Right kidney (tissue), 1 donor: Measurements from ENCODE around the gene GON4L.
"Not testable (repeated sequence)": the region's sequence is repeated elsewhere in the genome, so short reads cannot be mapped to it uniquely, and the experiment has no call there.

Experiments used
- DNase-seq: peaks from one replicate; pipeline ENCODE4 v3.0.0-alpha.2; 2016

Gene GON4L

DNA sequence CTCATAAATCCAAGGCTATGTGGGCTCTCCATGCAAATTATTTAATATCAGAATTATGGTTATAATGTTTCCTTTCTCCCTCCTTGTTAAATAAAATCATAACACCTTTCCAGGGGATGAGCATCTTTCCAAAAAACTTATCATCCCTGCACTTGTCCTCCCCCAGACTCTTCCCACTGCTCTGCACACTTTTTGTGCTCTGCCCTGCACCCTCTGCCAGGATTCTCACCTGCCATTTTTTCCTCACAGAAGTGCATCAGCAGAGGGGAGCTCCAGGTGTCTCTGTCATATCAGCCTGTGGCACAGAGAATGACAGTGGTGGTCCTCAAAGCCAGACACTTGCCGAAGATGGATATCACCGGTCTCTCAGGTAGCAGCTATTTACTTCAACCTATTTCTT, 23.2 kb upstream of the GON4L start:
- no peak for DNase-seq

DNA sequence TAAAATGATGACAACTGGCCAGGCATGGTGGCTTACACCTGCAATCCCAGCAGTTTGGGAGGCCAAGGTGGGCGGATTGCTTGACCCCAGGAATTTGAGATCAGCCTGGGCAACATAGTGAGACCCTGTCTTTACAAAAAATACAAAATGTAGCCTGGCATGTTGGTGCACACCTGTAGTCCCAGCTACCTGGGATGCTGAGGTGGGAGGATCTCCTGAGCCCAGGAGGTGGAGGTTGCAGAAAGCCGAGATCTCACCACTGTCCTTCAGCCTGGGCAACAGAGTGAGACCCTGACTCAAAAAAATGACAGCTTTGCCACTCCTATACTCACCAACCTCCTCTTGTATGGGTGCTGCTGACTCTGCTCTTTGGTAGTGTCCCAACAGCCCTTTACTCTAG, 20.9 kb upstream of the GON4L start:
- no peak for DNase-seq

DNA sequence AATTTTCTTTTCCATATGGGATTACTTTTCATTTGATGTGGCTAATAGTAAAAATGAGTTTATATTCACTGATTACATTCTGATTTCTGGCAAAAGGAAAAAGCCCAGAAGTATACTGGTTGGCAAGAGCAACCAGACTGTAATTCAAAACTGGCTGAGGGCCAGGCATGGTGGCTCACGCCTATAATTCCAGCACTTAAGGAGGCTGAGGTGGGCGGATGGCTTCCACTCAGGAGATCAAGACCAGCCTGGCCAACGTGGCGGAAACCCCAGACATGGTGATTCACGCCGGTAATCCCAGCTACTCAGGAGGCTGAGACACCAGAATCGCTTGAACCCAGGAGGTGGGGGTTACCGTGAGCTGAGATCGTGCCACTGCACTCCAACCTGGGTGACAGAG, 16.8 kb upstream of the GON4L start:
- no peak for DNase-seq

DNA sequence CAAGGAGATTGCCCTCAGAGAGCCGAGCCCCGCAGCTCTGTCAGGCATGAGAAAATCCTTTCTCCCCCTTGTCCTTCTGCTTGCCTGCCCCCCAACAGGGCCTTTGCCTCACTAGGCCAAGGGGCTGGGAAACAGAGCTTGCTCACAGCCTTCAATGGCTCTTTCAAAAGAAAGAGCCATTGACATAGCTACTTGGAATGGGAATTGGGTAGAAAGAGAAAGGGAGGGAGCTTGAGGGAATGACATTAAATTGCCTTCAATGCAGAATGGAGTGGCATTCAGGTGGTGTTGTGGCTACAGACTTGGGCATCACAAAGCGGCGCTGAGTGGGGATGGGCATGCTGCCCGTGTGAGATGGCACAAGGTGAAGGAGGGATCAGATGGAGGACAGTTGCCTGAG, 15.5 kb upstream of the GON4L start:
- DNase-seq: no peak

DNA sequence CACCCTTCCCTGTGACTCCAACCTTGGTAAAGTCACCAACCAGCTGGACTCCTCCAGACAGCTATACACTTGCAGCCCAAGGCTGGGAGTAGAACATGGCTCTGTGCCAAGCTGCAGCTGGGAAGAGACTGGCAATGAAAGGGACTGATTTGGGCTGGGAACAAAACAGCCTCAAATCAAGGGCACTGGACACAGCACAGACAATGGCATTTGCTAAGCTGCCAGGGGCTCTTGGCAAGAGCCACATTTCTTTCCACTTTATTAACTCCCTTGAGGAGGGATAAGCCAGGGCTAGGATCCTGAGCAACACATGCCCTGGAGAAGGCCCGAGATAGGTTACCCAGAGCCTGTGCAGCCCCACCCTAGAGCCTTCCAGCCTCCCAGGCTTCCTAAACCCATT, 14.4 kb upstream of the GON4L start:
- no peak for DNase-seq

DNA sequence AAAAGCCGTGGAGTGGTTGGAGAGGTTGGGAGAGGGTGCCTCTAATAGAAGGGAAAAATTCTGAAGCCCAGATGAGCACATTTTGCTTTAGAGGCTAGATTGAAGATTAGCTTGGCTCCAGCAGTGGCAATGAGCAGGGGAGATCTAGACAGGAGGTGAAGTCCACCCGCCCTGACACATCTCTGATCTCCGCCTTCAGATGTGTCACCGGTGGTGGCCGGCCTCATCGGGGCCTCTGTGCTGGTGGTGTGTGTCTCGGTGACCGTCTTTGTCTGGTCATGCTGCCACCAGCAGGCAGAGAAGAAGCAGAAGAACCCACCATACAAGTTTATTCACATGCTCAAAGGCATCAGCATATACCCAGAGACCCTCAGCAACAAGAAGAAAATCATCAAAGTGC, 10.8 kb upstream of the GON4L start:
- DNase-seq: no peak

DNA sequence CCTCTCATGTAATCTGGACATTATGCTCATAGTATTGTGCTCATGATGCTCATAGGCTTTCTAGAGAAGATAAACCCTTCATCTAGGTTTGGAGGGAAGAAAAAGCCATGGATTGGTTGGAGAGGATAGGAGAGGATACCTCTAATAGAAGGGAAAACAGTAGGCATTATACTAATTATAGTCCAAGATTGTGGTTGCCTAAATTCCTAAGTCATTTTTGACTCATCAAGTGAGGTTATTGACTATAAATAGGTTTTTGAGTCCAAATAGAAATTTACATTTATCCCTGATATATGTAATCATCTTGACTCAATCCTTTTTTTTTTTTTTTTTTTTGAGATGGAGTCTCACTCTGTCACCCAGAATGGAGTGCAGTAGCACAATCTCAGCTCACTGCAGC, 7.4 kb upstream of the GON4L start:
- no peak for DNase-seq

DNA sequence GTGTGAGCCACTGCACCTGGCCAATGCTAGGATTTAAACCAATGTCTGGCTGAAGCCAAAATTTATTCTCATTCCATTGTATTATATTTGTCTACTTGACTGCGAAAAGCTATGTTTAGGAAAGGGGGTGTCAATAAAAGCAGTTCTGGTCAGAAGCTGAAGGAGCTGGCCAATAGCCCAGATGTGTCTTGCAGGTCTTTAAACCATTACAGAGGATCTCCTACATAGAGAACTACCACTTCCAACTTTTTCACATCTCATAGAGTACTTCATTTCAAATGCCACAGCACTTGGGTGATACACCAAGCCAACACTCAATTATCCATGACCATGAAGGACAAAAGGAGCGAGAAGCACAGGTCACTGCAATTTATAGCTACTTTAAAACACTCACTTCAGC, 4.9 kb upstream of the GON4L start:
- DNase-seq: no peak

DNA sequence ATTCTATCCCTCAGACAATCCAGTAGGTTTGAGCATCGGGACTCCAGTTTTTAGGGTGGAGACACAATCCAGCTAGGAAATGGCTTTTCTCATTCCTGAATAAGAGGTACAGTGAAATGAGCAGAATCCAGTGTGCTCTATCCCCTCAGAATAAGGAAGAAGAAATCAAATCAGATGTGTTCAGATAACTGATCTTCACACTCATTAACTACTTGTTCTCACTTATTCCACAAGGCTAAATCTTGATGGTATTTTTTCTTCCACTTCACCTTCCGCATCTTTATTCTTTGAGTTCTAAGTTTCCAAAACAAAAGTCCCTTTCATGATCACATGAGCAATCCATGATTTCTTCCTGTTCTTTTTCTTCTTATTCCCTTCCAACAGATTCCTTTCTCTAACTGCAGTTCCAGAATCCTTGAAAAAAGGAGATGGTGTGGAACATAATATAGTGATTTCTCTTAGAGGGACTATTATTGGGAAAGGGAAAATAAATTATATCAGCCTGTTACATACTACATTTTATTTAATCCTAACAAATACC, 4.0 kb upstream of the GON4L start:
- no peak for DNase-seq

DNA sequence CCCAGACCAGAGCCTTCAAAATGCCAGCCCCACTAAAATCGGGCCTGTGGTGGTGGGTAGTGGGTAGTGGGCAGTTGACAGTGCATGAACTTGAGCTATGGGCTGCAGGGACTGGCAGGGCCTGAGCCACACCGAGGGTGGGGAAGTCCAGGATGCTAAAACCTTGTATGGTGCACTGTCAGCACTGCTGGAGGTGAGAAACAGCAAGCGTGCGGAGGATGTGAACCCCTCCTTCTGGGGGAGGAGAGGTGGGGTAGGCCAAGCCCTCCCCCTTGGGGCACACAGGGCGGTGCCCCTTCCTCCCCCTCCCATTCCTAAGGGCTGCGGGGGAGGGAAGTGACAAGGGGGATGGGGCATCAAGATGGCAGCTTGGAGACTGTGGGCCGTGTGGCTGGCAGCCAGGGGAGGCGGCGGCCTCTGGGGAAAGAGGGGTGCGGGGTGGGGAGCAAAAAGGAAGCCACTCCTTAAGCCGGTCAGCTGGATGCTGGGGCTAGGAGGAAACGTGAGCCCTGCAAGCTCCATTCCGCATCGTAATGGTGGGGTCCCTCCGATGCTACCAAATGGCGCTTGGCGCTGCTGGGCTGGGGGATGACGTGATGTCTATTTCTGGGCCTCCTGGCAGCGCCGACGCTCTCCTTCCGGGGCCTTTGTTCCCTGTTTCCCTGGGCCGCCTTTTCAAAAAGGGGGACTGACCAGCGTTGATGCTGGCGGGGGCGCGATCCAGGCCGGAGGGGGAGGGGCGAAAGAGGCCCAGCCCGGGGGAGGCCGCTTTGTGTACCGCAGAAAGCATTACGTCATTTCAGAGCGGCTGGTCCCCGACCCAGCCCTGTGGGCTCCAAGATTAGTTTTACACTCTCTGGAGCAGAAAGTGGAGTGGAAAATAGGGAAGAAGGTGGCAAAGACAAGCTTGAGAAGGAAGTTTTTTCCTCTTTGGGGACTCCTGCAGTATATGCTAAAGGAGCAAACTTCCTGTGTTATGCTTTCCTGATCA, 3.2 kb upstream of the GON4L start:
- DNase-seq: peak; percentile 80

DNA sequence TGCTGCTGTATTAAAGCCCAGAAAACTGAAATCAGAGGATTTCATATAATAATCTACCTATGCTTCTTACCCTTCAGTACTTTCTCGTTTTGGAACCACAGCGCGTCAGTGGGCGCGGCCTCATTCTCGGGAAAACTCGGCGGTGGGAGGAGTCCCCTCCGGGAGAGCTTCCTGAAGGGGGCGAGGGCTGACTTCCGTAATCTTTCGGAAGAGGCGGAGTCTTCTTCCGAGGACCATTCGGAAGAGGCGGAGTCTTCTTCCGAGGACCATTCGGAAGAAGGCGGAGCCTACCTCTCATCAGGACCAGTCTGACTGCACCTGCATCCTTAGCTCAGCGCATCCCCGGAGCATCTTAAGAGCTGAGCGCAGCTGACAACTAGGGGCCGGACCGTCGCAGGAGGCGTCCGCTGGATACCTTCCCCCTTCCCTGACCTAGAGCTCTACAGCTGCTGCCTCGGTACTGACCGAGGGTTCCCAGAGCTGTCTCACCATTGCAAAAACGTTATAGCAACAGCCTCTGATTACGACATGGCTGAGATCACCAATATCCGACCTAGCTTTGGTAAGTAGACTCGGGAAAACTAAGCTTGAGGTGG, 2.3 kb upstream of the GON4L start, which contains the start of gene SYT11:
TSS of gene SYT11 (plus strand) at position 334 of the 596 bp plus-strand sequence. CDS start at position 529, 195 bp downstream.
- peak; percentile 86 for DNase-seq

DNA sequence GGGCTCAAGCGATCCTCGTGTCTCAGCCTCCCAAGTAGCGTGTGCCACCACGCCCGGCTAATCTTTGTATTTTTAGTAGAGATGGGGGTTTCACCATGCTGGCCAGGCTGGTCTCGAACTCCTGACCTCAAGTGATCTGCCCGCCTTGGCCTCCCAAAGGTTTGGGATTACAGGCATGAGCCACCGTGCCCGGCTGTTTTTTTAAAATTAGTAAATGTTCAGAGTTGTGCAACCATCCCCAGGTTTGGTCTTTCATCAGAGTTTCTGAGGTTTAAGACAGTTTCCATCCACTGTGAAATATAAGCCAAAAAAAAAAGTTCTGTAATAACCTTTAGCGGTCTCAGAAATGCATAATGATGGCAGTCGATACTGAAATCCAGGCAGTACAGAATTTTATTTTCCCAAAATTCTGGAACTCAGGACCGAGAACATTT, 1.8 kb upstream of the GON4L start:
- DNase-seq: no peak

DNA sequence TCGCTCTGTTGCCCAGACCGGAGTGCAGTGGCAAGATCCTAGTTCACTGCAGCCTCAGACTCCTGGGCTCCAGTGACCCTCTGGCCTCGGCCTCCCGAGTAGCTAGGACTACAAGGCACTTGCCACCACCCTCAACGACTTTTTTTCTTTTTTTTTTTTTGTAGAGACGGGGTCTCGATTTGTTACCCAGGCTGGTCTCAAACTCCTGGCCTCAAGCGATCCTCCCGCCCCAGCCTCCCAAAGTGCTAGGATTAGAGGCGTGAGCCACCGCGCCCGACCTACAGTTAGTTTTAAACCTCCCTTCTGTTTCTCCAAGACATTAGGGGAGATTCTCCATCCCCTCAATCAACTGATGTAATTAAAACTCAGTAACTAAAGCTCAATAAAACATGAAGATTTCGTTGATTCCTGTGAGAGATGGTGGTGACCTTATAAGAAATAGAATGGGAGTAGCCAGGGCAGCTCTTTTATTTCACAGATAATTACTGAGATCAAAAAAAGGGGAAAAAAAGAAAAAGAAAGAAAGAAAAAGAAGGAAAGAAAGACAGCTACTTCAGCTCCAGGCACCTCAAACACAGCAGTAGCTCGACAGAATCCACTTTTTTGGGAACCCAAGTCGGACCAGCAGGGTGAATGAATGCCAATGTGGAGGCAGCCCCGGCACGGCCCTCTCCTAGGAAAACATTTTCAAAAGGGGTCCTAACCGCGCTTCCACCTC, 598 bp downstream of the GON4L start:
- no peak for DNase-seq

DNA sequence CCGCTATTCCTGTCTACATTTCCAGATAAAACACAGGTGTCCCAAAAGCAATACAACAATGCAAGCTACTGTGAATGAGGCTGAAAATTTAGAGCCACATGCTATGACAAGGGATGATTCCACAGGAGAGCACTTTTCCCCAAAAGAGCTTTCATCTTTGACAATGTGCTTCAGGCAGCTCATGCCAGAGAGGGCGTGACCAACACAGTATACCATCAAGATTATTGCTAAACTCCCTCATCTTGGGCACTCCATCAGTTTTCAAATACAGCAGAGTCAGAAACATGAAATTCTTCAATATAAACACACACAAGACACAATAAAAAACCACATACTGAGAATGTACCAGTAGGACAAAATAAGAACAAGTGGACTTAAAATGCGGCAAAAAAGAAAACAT, 6.7 kb downstream of the GON4L start:
- DNase-seq: no peak

DNA sequence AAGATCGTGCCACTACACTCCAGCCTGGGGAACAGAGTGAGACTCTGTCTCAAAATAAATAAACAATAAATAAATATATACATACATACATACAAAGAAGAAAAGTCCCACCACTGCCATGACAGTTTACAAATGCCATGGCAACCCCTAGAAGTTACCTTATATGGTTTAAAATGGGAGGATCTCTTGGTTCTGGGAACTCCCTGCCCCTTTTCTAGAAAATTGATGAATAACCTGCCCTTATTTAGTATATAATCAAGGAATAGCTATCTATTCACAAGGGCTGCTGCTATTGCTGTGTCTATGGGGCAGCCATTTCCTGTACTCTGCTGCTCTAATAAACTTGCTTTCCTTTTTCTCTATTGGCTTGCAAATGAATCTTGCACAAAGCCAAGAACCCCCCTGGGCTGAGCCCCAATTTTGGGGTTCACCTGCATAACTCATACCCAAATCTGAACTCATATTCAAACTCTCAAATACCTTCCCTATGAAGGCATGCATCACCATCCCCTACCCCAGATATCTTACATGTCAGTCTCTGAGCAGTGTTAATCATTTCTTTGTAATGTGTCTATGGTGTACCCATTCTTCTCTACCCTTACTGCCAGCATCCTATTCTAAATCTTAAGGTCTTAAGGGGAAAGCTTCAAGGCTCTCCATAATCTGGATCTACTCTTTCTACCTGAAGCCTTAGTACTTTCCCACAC, 9.0 kb downstream of the GON4L start:
- DNase-seq: no peak

DNA sequence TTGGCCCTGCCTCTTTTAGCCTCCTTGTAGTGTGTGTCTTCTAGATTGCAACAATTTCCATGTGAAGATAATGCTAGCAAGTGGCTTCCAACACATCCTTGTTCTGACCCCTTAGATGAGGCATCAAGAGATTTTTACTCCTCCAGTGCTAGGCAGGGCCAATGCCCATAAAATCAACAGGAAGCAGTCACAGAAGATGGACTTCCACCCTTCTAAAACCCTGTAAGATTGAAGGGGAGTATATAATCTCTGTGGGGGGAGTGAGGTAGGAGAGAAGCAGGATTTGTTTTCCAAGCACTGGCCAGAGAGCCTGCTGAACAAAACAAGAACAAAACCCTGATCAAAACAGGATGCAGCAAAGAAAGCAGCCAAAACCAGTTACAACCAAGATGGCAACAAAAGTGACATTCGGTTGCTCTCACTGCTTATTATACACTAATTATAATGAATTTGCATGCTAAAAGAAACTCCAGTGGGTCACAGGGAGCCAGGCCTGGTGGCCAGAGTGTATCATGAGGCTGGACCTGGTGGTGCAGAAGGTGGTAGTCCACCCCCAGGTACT, 12.1 kb downstream of the GON4L start:
- DNase-seq: no peak

DNA sequence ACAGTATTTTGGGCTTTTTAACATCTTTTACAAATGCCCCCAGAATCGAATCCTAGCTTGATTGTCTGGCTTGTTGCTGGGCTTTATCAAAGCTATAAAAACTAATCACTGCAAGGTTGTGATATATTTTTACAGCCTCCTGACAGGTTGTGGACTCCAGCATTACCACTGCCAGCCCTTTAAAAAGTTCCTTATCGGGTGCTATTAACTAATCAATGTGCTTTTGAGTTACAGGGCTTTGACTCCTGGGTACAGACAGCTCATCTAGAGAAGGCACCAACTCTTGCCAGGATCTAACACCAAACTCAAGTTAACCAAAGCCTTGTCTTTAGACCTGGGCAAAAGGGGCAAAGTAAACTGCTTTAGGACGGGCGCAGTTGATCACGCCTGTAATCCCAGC, 16.6 kb downstream of the GON4L start:
- DNase-seq: no peak

DNA sequence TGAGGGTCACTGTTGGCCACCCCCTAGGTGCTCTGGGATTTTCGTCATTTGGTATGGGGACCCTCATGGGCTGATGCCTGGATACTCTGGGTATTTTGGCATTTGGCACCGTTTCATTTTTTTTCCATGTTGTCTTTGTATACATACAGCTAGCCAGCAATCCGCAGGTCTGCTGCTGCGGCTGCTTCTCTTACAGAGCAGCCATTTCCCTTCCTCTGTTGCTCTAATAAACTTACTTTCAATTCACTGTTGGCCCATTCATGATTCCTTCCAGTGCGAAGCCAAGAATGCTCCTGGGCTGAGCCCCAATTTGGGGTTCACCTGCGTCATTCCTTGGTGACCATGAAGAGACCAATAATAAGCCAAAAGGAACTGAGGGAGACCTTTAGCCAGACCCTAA, 21.5 kb downstream of the GON4L start:
- DNase-seq: no peak

DNA sequence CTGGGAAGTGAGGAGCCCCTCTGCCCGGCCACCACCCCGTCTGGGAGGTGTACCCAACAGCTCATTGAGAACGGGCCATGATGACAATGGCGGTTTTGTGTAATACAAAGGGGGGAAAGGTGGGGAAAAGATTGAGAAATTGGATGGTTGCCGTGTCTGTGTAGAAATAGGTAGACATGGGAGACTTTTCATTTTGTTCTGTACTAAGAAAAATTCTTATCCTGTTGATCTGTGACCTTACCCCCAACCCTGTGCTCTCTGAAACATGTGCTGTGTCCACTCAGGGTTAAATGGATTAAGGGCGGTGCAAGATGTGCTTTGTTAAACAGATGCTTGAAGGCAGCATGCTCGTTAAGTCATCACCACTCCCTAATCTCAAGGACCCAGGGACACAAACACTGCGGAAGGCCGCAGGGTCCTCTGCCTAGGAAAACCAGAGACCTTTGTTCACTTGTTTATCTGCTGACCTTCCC, 22.1 kb downstream of the GON4L start:
- DNase-seq: not testable (repeated sequence)

DNA sequence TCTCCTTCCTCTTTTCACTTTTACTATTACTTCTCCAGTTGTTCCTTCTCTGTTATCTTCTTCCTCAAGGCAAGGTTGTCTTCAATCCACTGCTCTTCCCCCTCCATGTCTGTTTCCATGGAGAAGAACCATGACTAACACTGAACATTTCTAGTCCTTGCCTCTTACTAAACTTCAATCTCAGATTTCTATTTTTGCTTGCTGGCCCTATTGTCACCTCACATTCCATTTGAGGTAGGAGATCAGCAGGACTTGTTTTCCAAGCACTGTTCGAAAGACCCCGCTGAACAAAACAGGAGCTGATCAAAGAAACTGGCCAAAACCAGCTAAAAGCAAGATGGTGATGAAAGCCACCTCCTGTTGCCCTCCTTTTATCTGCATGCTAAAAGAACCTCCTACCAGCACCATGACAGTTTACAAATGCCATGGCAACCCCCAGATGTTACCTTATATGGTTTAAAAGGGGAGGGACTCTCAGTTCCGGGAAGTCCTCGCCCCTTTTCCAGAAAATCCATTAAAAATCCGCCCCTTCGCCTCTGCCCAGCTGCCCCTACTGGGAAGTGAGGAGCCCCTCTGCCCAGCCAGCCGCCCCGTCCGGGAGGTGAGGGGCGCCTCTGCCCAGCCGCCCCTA, 22.6 kb downstream of the GON4L start:
- DNase-seq: no peak

DNA sequence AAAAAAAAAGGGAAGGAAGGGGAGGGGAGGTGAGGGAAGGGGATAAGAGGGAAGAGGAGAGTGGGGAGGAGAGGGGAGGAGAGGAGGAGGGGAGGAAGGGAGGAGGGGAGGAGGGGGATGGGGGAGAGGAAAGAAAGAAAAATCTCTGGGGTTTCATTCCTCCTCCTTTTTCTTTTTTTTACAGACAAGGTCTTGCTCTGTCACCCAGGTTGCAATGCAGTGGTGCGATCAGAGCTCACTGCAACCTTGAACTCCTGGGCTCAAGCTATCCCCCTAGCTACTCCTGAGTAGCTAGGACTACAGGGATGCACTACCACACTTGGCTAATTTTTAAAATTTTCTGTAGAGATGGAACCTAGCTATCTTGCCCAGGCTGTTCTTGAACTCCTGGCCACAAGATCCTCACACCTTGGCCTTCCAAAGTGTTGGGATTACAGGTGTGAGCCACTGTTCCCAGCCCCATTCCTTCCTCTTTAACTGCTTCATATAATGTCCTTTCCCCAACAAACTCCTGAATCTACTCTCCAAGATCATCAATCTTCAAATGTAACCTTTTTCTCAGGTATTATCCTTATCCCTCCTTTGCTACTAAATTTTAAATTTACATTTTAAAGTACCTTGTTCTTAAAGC, 23.2 kb downstream of the GON4L start:
- no peak for DNase-seq
